HepG2 (cell line): ENCODE measurements around the gene RAD17. TPM values are rescaled to one million over a fixed set of nuclear protein-coding genes. Genes with fewer than 3 reads are reported as not detected.
A peak's percentile ranks its signal among the peaks of the same experiment; 100 is the strongest.

Experiments used
- AGO1 ChIP-seq: fragments of 200-400 bp; formaldehyde crosslinking; IDR thresholded peaks from 2 replicates; pipeline ENCODE4 v1.6.1; 2017; ENCODE audit warnings: mild to moderate bottlenecking, low read depth, low read length, moderate library complexity; ENCODE audit not compliant: poor library complexity, severe bottlenecking
- BCL6 ChIP-seq: IDR thresholded peaks from 2 replicates; pipeline ENCODE4 v1.6.1; 2016; ENCODE audit warnings: missing genetic modification reagents, missing compliant biosample characterization
- GFI1 ChIP-seq: sonication (generic); formaldehyde crosslinking; IDR thresholded peaks from 2 replicates; pipeline ENCODE4 v1.5.0; 2020; ENCODE audit warnings: missing genetic modification reagents, mild to moderate bottlenecking, borderline replicate concordance
- KLF15 ChIP-seq: sonication (generic); formaldehyde crosslinking; IDR thresholded peaks from 2 replicates; pipeline ENCODE4 v1.8.1; 2023; ENCODE audit warnings: borderline replicate concordance, mild to moderate bottlenecking, inconsistent platforms, missing genetic modification reagents, mixed read lengths
- MNT ChIP-seq: fragments of 450-650 bp; IDR thresholded peaks from 2 replicates; pipeline ENCODE4 v1.6.1; 2016
- TBP ChIP-seq: sonication (generic); formaldehyde crosslinking; IDR thresholded peaks from 2 replicates; pipeline ENCODE4 v1.5.0; 2020; ENCODE audit warnings: missing genetic modification reagents
- ZKSCAN8 ChIP-seq: IDR thresholded peaks from 2 replicates; pipeline ENCODE4 v1.6.1; 2016; ENCODE audit warnings: borderline replicate concordance, missing genetic modification reagents, missing compliant biosample characterization
- ZNF121 ChIP-seq: sonication (generic); formaldehyde crosslinking; IDR thresholded peaks from 2 replicates; pipeline ENCODE4 v1.5.0; 2020; ENCODE audit warnings: mild to moderate bottlenecking, missing genetic modification reagents
- ZNF263 ChIP-seq: sonication (generic); formaldehyde crosslinking; IDR thresholded peaks from 2 replicates; pipeline ENCODE4 v1.4.0; 2020; ENCODE audit warnings: missing genetic modification reagents
- ZNF709 ChIP-seq: sonication (generic); formaldehyde crosslinking; IDR thresholded peaks from 2 replicates; pipeline ENCODE4 v1.5.0; 2020; ENCODE audit warnings: mild to moderate bottlenecking, missing genetic modification reagents
- ZNF773 ChIP-seq: sonication (generic); formaldehyde crosslinking; IDR thresholded peaks from 2 replicates; pipeline ENCODE4 v1.4.0; 2020; ENCODE audit warnings: missing genetic modification reagents, borderline replicate concordance
- ZNF777 ChIP-seq: sonication (generic); formaldehyde crosslinking; IDR thresholded peaks from 2 replicates; pipeline ENCODE4 v1.4.0; 2020; ENCODE audit warnings: missing genetic modification reagents
- ZSCAN31 ChIP-seq: sonication (generic); formaldehyde crosslinking; IDR thresholded peaks from 2 replicates; pipeline ENCODE4 v1.5.0; 2020; ENCODE audit warnings: low read depth, mild to moderate bottlenecking, missing genetic modification reagents
- ZZZ3 ChIP-seq: sonication (generic); formaldehyde crosslinking; IDR thresholded peaks from 2 replicates; pipeline ENCODE4 v1.4.0; 2020; ENCODE audit warnings: missing genetic modification reagents, mild to moderate bottlenecking, borderline replicate concordance
- polyA plus RNA-seq, 8 experiments: library from polyadenylated mRNA; depleted of rRNA in 3 of 8; stranded (reverse) in 7 of 8; unstranded in 1 of 8; fragments of >200 nt; fragmentation: Illumina TruSeq in 4 of 8; extraction: Trizol in 4 of 8; gene quantifications; 2 replicates each; pipeline versions ENCODE4 v1.2.1 to v1.2.3, GENCODE V29; 2011 to 2016; ENCODE audit warnings: low read depth in 4 of 8, missing spikeins in 1 of 8, mixed read lengths in 1 of 8; ENCODE audit not compliant: insufficient read depth in 1 of 8
- total RNA-seq, 5 experiments: library from RNA; depleted of rRNA; stranded (reverse); fragments of >200 nt; fragmentation: Illumina TruSeq; extraction: Trizol; gene quantifications; 2 replicates each; pipeline ENCODE4 v1.2.3, GENCODE V29; 2016; ENCODE audit warnings: low read depth in 1 of 5
- TF ChIP-seq, protein P1 (sequence below): sonication (generic); formaldehyde crosslinking; IDR thresholded peaks from 2 replicates; pipeline ENCODE4 v1.8.0; 2022; ENCODE audit warnings: missing genetic modification reagents, mild to moderate bottlenecking, inconsistent platforms, borderline replicate concordance
- TF ChIP-seq, protein P2 (sequence below): sonication (generic); formaldehyde crosslinking; IDR thresholded peaks from 2 replicates; pipeline ENCODE4 v1.5.0; 2020; ENCODE audit warnings: missing genetic modification reagents, mild to moderate bottlenecking, borderline replicate concordance
- TF ChIP-seq, protein P3 (sequence below): sonication (generic); formaldehyde crosslinking; IDR thresholded peaks from 2 replicates; pipeline ENCODE4 v1.5.1; 2020; ENCODE audit warnings: mild to moderate bottlenecking, missing genetic modification reagents, moderate library complexity

The RAD17 gene
- total and polyA plus RNA-seq, 2 of the 13 experiments (the other 11 are each of a cell fraction or from before 2014, with no cell fraction given): 24.0 to 25.9 TPM

DNA sequence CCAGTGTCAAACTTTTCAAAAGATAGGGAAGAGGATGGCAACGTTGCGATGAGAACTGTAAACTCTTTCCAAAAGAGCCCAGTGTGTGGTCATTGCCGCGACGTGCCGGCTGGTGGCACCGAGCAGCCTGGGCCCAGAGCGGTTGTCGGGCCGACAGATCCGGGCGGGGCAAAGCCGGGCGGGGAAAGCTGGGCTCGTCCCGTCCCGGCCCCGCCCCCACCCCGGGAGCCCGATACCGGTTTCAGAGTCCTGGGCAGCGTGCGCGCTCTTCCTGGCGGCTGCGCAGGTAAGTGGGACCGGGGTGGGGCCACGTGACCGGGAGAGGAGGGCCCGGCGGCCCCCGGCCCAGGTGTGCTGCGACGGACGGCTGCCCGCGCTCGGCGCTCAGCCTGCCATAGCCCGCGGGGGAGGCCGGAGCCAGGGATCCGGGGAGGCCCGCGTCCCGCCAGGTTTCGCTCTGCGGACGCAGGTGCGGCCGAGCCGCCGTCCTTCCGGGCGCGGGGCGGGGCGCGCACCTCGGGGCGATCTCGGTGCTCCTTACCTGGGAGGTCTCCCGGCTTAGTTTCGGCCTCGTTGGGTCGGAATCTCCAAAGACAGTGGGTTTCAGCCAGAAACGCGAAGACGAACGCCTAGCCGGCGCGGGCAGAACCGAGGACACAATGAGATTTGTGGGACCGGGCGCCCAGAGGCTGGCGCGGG, 45.4 kb downstream of the RAD17 start, which contains the start of gene MARVELD2 (continued):
- TF ChIP-seq ZZZ3 (CRISPR knock-in tag): no peak
- TF ChIP-seq ZSCAN31 (CRISPR knock-in tag): peak; percentile 88
- TF ChIP-seq ZKSCAN8 (CRISPR knock-in tag): peak; percentile 51; the same call in 1 of the 2 replicates
- peak; percentile 60 for TF ChIP-seq BCL6 (CRISPR knock-in tag)
- TF ChIP-seq MNT: peak; percentile 40
- TF ChIP-seq, protein P1, sequence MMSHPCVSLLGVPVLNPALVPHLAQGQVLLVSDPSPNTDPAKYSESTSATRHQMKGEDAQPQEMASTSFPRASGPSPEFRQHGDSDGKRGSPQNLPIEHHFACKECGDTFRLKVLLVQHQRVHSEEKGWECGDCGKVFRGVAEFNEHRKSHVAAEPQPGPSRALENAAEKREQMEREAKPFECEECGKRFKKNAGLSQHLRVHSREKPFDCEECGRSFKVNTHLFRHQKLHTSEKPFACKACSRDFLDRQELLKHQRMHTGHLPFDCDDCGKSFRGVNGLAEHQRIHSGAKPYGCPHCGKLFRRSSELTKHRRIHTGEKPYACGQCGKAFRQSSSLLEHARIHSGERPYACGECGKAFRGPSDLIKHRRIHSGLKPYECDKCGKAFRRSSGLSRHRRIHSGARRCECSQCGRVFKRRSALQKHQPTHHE (CRISPR knock-in tag): no peak
- TF ChIP-seq ZNF709: peak; percentile 89; the same call in 1 of the 2 replicates
- no peak for TF ChIP-seq KLF15 (CRISPR knock-in tag)
- TF ChIP-seq AGO1: peak; percentile 23
- peak; percentile 89 for TF ChIP-seq ZNF777 (CRISPR knock-in tag)
- TF ChIP-seq, protein P2, sequence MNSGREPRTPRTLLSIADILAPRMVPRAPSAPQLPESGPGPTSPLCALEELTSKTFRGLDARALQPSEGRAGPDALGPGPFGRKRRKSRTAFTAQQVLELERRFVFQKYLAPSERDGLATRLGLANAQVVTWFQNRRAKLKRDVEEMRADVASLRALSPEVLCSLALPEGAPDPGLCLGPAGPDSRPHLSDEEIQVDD (CRISPR knock-in tag): peak; percentile 73; the same call in 1 of the 2 replicates
- TF ChIP-seq ZNF121 (CRISPR knock-in tag): peak; percentile 80
- 0 out of 2 replicates have a peak, but pooled peaks have one; percentile 40 for TF ChIP-seq ZNF773
- peak; percentile 64; the same call in 1 of the 2 replicates for TF ChIP-seq GFI1 (CRISPR knock-in tag)
- TF ChIP-seq ZNF263 (CRISPR knock-in tag): peak; percentile 92
- TF ChIP-seq, protein P3, sequence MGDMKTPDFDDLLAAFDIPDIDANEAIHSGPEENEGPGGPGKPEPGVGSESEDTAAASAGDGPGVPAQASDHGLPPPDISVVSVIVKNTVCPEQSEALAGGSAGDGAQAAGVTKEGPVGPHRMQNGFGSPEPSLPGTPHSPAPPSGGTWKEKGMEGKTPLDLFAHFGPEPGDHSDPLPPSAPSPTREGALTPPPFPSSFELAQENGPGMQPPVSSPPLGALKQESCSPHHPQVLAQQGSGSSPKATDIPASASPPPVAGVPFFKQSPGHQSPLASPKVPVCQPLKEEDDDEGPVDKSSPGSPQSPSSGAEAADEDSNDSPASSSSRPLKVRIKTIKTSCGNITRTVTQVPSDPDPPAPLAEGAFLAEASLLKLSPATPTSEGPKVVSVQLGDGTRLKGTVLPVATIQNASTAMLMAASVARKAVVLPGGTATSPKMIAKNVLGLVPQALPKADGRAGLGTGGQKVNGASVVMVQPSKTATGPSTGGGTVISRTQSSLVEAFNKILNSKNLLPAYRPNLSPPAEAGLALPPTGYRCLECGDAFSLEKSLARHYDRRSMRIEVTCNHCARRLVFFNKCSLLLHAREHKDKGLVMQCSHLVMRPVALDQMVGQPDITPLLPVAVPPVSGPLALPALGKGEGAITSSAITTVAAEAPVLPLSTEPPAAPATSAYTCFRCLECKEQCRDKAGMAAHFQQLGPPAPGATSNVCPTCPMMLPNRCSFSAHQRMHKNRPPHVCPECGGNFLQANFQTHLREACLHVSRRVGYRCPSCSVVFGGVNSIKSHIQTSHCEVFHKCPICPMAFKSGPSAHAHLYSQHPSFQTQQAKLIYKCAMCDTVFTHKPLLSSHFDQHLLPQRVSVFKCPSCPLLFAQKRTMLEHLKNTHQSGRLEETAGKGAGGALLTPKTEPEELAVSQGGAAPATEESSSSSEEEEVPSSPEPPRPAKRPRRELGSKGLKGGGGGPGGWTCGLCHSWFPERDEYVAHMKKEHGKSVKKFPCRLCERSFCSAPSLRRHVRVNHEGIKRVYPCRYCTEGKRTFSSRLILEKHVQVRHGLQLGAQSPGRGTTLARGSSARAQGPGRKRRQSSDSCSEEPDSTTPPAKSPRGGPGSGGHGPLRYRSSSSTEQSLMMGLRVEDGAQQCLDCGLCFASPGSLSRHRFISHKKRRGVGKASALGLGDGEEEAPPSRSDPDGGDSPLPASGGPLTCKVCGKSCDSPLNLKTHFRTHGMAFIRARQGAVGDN (CRISPR knock-in tag): peak; percentile 93
- TF ChIP-seq TBP: no peak
